Thoracic aorta (tissue), 2 donors: ENCODE data around the gene KLHDC7B. TPM values are rescaled to one million over a fixed set of nuclear protein-coding genes. Genes with fewer than 3 reads are reported as not detected.
"Not testable (repeated sequence)": the region's sequence is repeated elsewhere in the genome, so short reads cannot be mapped to it uniquely, and the experiment has no call there.

Source experiments
- ATAC-seq: fragments of 150-250 bp; one replicate; pipeline ENCODE4 v1.8.0; 2017; ENCODE audit warnings: low read depth; ENCODE audit not compliant: insufficient number of reproducible peaks, low FRiP score
- DNase-seq: peaks from one replicate; pipeline ENCODE4 v3.0.0-alpha.2; 2020; ENCODE audit warnings: low spot score
- H3K27ac ChIP-seq, 2 donors: fragments of 200-600 bp; sonication (generic); 1 replicate in 1 of 2; 2 replicates in 1 of 2; pipeline ENCODE4 v1.5.1; 2016; ENCODE audit warnings: mild to moderate bottlenecking in 2 of 2, moderate library complexity in 2 of 2
- H3K27me3 ChIP-seq: fragments of 200-600 bp; sonication (generic); replicated peaks from 2 replicates; pipeline ENCODE4 v1.6.0; 2016; ENCODE audit warnings: mild to moderate bottlenecking; ENCODE audit not compliant: insufficient read depth
- H3K36me3 ChIP-seq: fragments of 200-600 bp; sonication (generic); one replicate; pipeline ENCODE4 v1.5.1; 2016
- H3K4me1 ChIP-seq, 2 donors: fragments of 200-600 bp; sonication (generic); 1 replicate in 1 of 2; 2 replicates in 1 of 2; pipeline versions ENCODE4 v1.5.1 to v1.6.0; 2016; ENCODE audit warnings: low read depth in 2 of 2, mild to moderate bottlenecking in 1 of 2; ENCODE audit not compliant: control insufficient read depth in 1 of 2
- H3K4me3 ChIP-seq: fragments of 200-600 bp; sonication (generic); 2 replicates; pipeline ENCODE4 v1.5.1; 2016; ENCODE audit warnings: mild to moderate bottlenecking
- H3K9me3 ChIP-seq: fragments of 200-600 bp; sonication (generic); 2 replicates; pipeline ENCODE4 v1.5.1; 2016
- CTCF ChIP-seq: fragments of 200-600 bp; sonication (generic); IDR thresholded peaks from one replicate; pipeline ENCODE4 v1.5.1; 2019; ENCODE audit warnings: antibody characterized with exemption
- total RNA-seq, 2 donors: library from RNA; depleted of rRNA; stranded (reverse); fragments of >200 nt; gene quantifications; one replicate each; pipeline versions ENCODE4 v1.1.0 to v1.2.3, GENCODE V29; 2016

The KLHDC7B gene
- total RNA-seq, 2 donors from 2014 or later: not detected

- TF ChIP-seq CTCF: no peak
- no peak overlapping the region for H3K4me3 ChIP-seq
- no peaks in the 10 kb centered on the region for H3K9me3 ChIP-seq
- H3K27ac ChIP-seq: no peak overlapping the region
- H3K36me3 ChIP-seq: peaks cover 58% of the 10 kb centered on the region
- no peaks in the 10 kb centered on the region for H3K4me1 ChIP-seq
- ATAC-seq: no peak
- DNase-seq: no peak
- no peaks in the 10 kb centered on the region for H3K27me3 ChIP-seq
Observed at GRCh38 chr22:50518606-50519005, 27.1 kb upstream of the KLHDC7B start.

- Histone ChIP-seq H3K9me3 (no peaks in the 10 kb centered on the region), H3K36me3 (peaks cover 61% of the 10 kb centered on the region), H3K27me3 (no peaks in the 10 kb centered on the region), H3K27ac (no peak overlapping the region), H3K4me1 (peaks cover under 1 to 2% of the 10 kb centered on the region in 2 donors), H3K4me3 (no peak overlapping the region)
- ATAC-seq (no peak), DNase-seq (no peak)
- TF ChIP-seq CTCF: no peak
Observed at GRCh38 chr22:50519151-50519550, 26.5 kb upstream of the KLHDC7B start.

- peaks cover 61% of the 10 kb centered on the region for H3K36me3 ChIP-seq
- not testable (repeated sequence) for ATAC-seq, DNase-seq, H3K4me3 ChIP-seq, H3K27ac ChIP-seq, H3K27me3 ChIP-seq, H3K9me3 ChIP-seq
- peaks cover 10 to 11% of the 10 kb centered on the region in 2 donors for H3K4me1 ChIP-seq
Observed at GRCh38 chr22:50520184-50520583, 25.5 kb upstream of the KLHDC7B start.

GRCh38 chr22:50520826-50521453 lies 24.8 kb upstream of the KLHDC7B start:
- DNase-seq (no peak), ATAC-seq (no peak)
- no peak for TF ChIP-seq CTCF
- Histone ChIP-seq H3K27me3 (no peaks in the 10 kb centered on the region), H3K4me3 (no peak overlapping the region), H3K27ac (no peak overlapping the region), H3K4me1 (peaks cover 10 to 11% of the 10 kb centered on the region in 2 donors), H3K36me3 (peaks cover 61% of the 10 kb centered on the region), H3K9me3 (no peaks in the 10 kb centered on the region)

GRCh38 chr22:50521710-50522109 lies 24.0 kb upstream of the KLHDC7B start:
- H3K4me3 ChIP-seq: no peak overlapping the region
- H3K36me3 ChIP-seq: peaks cover 58% of the 10 kb centered on the region
- H3K9me3 ChIP-seq: no peaks in the 10 kb centered on the region
- no peak for TF ChIP-seq CTCF
- DNase-seq (no peak), ATAC-seq (no peak)
- H3K27ac ChIP-seq: no peak overlapping the region
- H3K27me3 ChIP-seq: no peaks in the 10 kb centered on the region
- peaks cover 10 to 14% of the 10 kb centered on the region in 2 donors for H3K4me1 ChIP-seq
